OCI-LY7 (cell line): Measurements from ENCODE around the gene GTF3C6.

ENCODE experiments used
- CTCF ChIP-seq: fragments of 200-600 bp; sonication (generic); conservative IDR thresholded peaks from 2 replicates; pipeline ENCODE4 v1.5.1; 2014; ENCODE audit warnings: mild to moderate bottlenecking, antibody characterized with exemption, low read length, moderate library complexity, mixed read lengths
- EZH2phosphoT487 ChIP-seq: fragments of 200-600 bp; sonication (generic); IDR thresholded peaks from 2 replicates; pipeline ENCODE4 v1.6.1; 2018; ENCODE audit warnings: low read depth, borderline replicate concordance, mild to moderate bottlenecking, mixed run types, antibody characterized with exemption, low read length, moderate library complexity, mixed read lengths

GRCh38 chr6:110930781-110931180, 27.7 kb upstream of the GTF3C6 start:
- TF ChIP-seq CTCF (no peak), EZH2phosphoT487 (no peak)
